Measurements from ENCODE around the gene DST. TPM values are rescaled to one million over a fixed set of nuclear protein-coding genes. Genes with fewer than 3 reads are reported as not detected.

DST gene
- total and polyA plus RNA-seq, 2 of the 8 experiments (the other 6 are each of a cell fraction or from before 2014, with no cell fraction given) = 49.4 to 116 TPM

- Histone ChIP-seq H3K36me3 (ENCODE audit: control insufficient read depth in 2 of 4, insufficient read depth in 4 of 4, low read length in 3 of 4) (peaks cover 0 to 9% (median 4%) of the 10 kb centered on the region in 4 experiments; a peak in 3 of 8 replicates), H2BK15ac (ENCODE audit: low read length) (no peak overlapping the region), H3K27ac (ENCODE audit: low read depth, low read length) (no peak overlapping the region), H2BK120ac (replicated peaks; ENCODE audit: low read depth, low read length) (no peak overlapping the region), H3K18ac (ENCODE audit: extremely low read depth, low read length) (no peak overlapping the region), H4K8ac (ENCODE audit: extremely low read depth, insufficient read depth, low read length) (no peak overlapping the region), H3K9ac (replicated peaks in 1 of 4; ENCODE audit: extremely low read depth in 1 of 4, low read depth in 3 of 4, low read length in 3 of 4) (no peak overlapping the region), H2BK12ac (ENCODE audit: low read depth, low read length) (no peak overlapping the region), H2BK5ac (ENCODE audit: low read depth, low read length) (no peak overlapping the region), H3K79me2 (ENCODE audit: control insufficient read depth in 1 of 2, insufficient read depth in 2 of 2, low read length in 2 of 2) (no peaks in the 10 kb centered on the region; a peak in 1 of 4 replicates), H3K27me3 (replicated peaks in 1 of 4; ENCODE audit: control insufficient read depth in 3 of 4, extremely low read depth in 1 of 4, insufficient read depth in 3 of 4, low read length in 3 of 4) (no peaks in the 10 kb centered on the region), H3K4ac (replicated peaks; ENCODE audit: insufficient read length, low read depth, low read length) (no peak overlapping the region), H4K20me1 (replicated peaks in 1 of 2; ENCODE audit: control insufficient read depth in 1 of 2, insufficient read depth in 2 of 2, low read length in 2 of 2) (no peaks in the 10 kb centered on the region), H3K9me3 (ENCODE audit: insufficient read depth in 2 of 2, low read depth in 1 of 2, low read length in 1 of 2) (no peaks in the 10 kb centered on the region), H2AFZ (ENCODE audit: low read length) (no peak overlapping the region), H3K23ac (ENCODE audit: insufficient read length) (no peak overlapping the region), H3K14ac (ENCODE audit: insufficient read length) (no peak overlapping the region), H3K56ac (replicated peaks; ENCODE audit: insufficient read length, low read depth, low read length) (no peak overlapping the region), H3K23me2 (ENCODE audit: low read depth, low read length) (no peaks in the 10 kb centered on the region; the same call in 1 of the 2 replicates), H3K4me3 (ENCODE audit: extremely low read depth in 1 of 4, insufficient read depth in 2 of 4, low read depth in 3 of 4, low read length in 4 of 4) (no peak overlapping the region), H4K5ac (ENCODE audit: insufficient read length, low read depth, low read length) (no peak overlapping the region), H2BK20ac (ENCODE audit: low read length) (no peak overlapping the region), H3K4me1 (replicated peaks in 1 of 4; ENCODE audit: control insufficient read depth in 3 of 4, insufficient read depth in 4 of 4, low read length in 3 of 4) (peaks cover 0 to 3% (median under 1%) of the 10 kb centered on the region in 4 experiments; a peak in 1 of 7 replicates), H3K4me2 (ENCODE audit: insufficient read depth in 1 of 2, low read depth in 2 of 2, low read length in 2 of 2) (no peak overlapping the region), H2AK5ac (ENCODE audit: low read depth, low read length) (no peak overlapping the region), H4K91ac (replicated peaks; ENCODE audit: insufficient read length, low read length) (no peak overlapping the region), H3K79me1 (ENCODE audit: low read depth, low read length) (no peaks in the 10 kb centered on the region)
- DNase-seq (ENCODE audit: low read depth in 1 of 2, low spot score in 2 of 2) (no peak), FAIRE-seq (no peak)
- POLR2A ChIA-PET (ENCODE audit: partially characterized antibody) = interaction anchor here (0.7 kb wide), 1 partner anchor 60 kb away, joined by 3 read pairs; no protein-coding TSS in a partner anchor
- TF ChIP-seq SAP30 (IDR thresholded peaks at IDR 0.05; ENCODE audit: insufficient read depth, insufficient replicate concordance, low read length) (no peak), KDM1A (IDR thresholded peaks at IDR 0.05; ENCODE audit: borderline replicate concordance, low read length) (no peak), SIRT6 (IDR thresholded peaks at IDR 0.05; ENCODE audit: low read length) (no peak), TAF7 (optimal IDR thresholded peaks at IDR 0.05; ENCODE audit: borderline replicate concordance, low read depth, low read length) (no peak), TEAD4 (IDR thresholded peaks at IDR 0.05; ENCODE audit: low read depth, low read length) (no peak), SP1 (IDR thresholded peaks at IDR 0.05; ENCODE audit: low read depth, low read length) (no peak)
- CTCF ChIA-PET (ENCODE audit: partially characterized antibody) = interaction anchor here (1.0 to 1.8 kb wide), 4 partner anchors 11 to 251 kb away, joined by 3 to 12 read pairs (median 4); no protein-coding TSS in a partner anchor
- WGBS, 2 experiments (ENCODE audit: extremely low coverage in 1 of 2, insufficient coverage in 1 of 2, insufficient read length in 1 of 2, insufficient replicate concordance in 2 of 2, low coverage in 1 of 2, low lambda C conversion rate in 2 of 2, missing lambda C conversion rate in 1 of 2) = 71% methylated on average over 2 of the region's 2 CpGs; no CpG with 5 or more reads in 1 of the 2 experiments
Observed at GRCh38 chr6:56652994-56653393, 10.3 kb upstream of the DST start.
